HEK293 (cell line): ENCODE data around the gene OR13H1.
A peak's percentile ranks its signal among the peaks of the same experiment; 100 is the strongest.
"Not testable (repeated sequence)": the region's sequence is repeated elsewhere in the genome, so short reads cannot be mapped to it uniquely, and the experiment has no call there.

Source experiments
- CTCF ChIA-PET: fragments of 350-600 bp; formaldehyde crosslinking; extraction: SDS; loops from one replicate; lab custom pipeline; 2021; ENCODE audit warnings: antibody characterized with exemption; lab: Yijun Ruan, JAX
- POLR2A ChIA-PET: fragments of 300-600 bp; formaldehyde crosslinking; extraction: SDS; loops from one replicate; lab custom pipeline; 2020; ENCODE audit warnings: antibody characterized with exemption, inconsistent platforms; lab: Yijun Ruan, JAX
- H3K27ac ChIP-seq: fragments of 200-500 bp; sonication (Bioruptor generic); 2 replicates; pipeline ENCODE4 v1.5.1; 2014; ENCODE audit warnings: low read depth, low read length, control low read depth, inconsistent platforms; ENCODE audit errors: extremely low read depth
- H3K36me3 ChIP-seq, 2 experiments: fragments of 200-500 bp in 1 of 2; sonication (Bioruptor generic) in 1 of 2; 1 replicate in 1 of 2; 2 replicates in 1 of 2; pipeline ENCODE4 v1.5.1; 2014 to 2017; ENCODE audit warnings: inconsistent platforms in 2 of 2, low read length in 2 of 2; ENCODE audit not compliant: control insufficient read depth in 2 of 2, insufficient read depth in 1 of 2
- H3K4me1 ChIP-seq: fragments of 200-500 bp; sonication (Bioruptor generic); 2 replicates; pipeline ENCODE4 v1.5.1; 2014; ENCODE audit warnings: mild to moderate bottlenecking, low read length, inconsistent platforms; ENCODE audit not compliant: control insufficient read depth, insufficient read depth
- H3K4me3 ChIP-seq: 2 replicates; pipeline ENCODE4 v1.5.1; 2011; ENCODE audit warnings: low read depth, mild to moderate bottlenecking, control low read depth, low read length, moderate library complexity
- H3K9me3 ChIP-seq: fragments of 200-500 bp; sonication (Bioruptor generic); 2 replicates; pipeline ENCODE4 v1.5.1; 2014; ENCODE audit warnings: low read depth, low read length, inconsistent platforms; ENCODE audit not compliant: control insufficient read depth, insufficient read depth
- KLF7 ChIP-seq: fragments of 450-650 bp; formaldehyde crosslinking; IDR thresholded peaks from 2 replicates; pipeline ENCODE4 v1.5.1; 2016; ENCODE audit warnings: missing biosample characterization, missing genetic modification characterization, borderline replicate concordance
- PRDM4 ChIP-seq: fragments of 450-650 bp; formaldehyde crosslinking; IDR thresholded peaks from 2 replicates; pipeline ENCODE4 v1.5.1; 2017; ENCODE audit warnings: missing biosample characterization, missing genetic modification characterization
- TCF7L2 ChIP-seq: IDR thresholded peaks from 2 replicates; pipeline ENCODE4 v1.6.1; 2011; ENCODE audit warnings: low read depth, mild to moderate bottlenecking, inconsistent platforms, low read length, moderate library complexity, borderline replicate concordance
- ZNF174 ChIP-seq: fragments of 450-650 bp; formaldehyde crosslinking; IDR thresholded peaks from 2 replicates; pipeline ENCODE4 v1.5.0; 2017; ENCODE audit warnings: missing biosample characterization, mild to moderate bottlenecking, missing genetic modification characterization
- ZNF518A ChIP-seq: fragments of 450-650 bp; formaldehyde crosslinking; conservative IDR thresholded peaks from 2 replicates; pipeline ENCODE4 v1.5.1; 2016; ENCODE audit warnings: low read depth, missing biosample characterization, missing genetic modification characterization
- ZNF621 ChIP-seq: fragments of 450-650 bp; formaldehyde crosslinking; IDR thresholded peaks from 2 replicates; pipeline ENCODE4 v1.5.1; 2017; ENCODE audit warnings: missing biosample characterization, missing genetic modification characterization
- ZNF704 ChIP-seq: fragments of 450-650 bp; formaldehyde crosslinking; IDR thresholded peaks from 2 replicates; pipeline ENCODE4 v1.5.1; 2016; ENCODE audit warnings: missing biosample characterization, missing genetic modification characterization
- ZNF777 ChIP-seq: fragments of 450-650 bp; formaldehyde crosslinking; IDR thresholded peaks from 2 replicates; pipeline ENCODE4 v1.5.1; 2017; ENCODE audit warnings: missing biosample characterization, missing genetic modification characterization, borderline replicate concordance
- ZNF791 ChIP-seq: fragments of 450-650 bp; formaldehyde crosslinking; IDR thresholded peaks from 2 replicates; pipeline ENCODE4 v1.5.1; 2016; ENCODE audit warnings: missing biosample characterization, missing genetic modification characterization
- ZNF792 ChIP-seq: fragments of 450-650 bp; formaldehyde crosslinking; IDR thresholded peaks from 2 replicates; pipeline ENCODE4 v1.5.1; 2016; ENCODE audit warnings: missing biosample characterization, missing genetic modification characterization
- TF ChIP-seq, protein P1 (sequence below): fragments of 450-650 bp; formaldehyde crosslinking; conservative IDR thresholded peaks from 2 replicates; pipeline ENCODE4 v1.5.1; 2016; ENCODE audit warnings: low read depth, missing biosample characterization, missing genetic modification characterization

The OR13H1 gene

DNA sequence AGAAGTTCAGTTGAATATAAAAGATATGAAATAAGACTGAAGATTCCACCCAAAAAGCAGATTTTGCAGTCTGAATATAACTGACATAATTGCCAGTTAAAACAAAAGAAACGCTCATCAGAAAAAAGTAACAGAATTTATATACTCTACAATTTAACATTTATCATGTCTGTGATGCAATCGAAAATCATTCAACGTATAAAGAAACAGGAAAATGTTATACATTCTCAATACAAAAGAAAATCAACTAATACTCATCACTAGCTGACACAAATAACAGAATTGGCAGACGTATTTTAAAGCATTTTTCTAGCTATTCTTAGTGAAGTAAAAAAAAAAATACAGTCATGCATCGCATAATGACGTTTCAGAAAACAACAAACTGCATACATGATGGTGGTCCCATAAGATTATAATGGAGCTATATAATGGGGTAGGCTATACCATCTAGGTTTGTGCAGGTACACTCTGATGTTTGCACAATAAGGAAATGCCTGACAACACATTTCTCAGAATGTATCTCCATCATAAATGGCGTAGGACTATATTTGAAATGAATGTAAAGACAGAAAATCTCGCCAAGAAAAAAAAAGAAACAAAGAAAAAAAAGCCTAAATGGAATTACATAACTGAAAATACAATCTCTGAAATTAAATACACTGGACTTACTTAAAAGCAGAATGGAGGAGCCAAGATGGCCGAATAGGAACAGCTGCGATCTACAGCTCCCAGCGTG lies 34.3 kb downstream of the OR13H1 start (continued):
- TF ChIP-seq KLF7 (tag by site-specific recombination) (no peak), ZNF777 (tag by site-specific recombination) (no peak), ZNF518A (tag by site-specific recombination) (no peak), ZNF792 (tag by site-specific recombination) (no peak), PRDM4 (tag by site-specific recombination) (no peak)

DNA sequence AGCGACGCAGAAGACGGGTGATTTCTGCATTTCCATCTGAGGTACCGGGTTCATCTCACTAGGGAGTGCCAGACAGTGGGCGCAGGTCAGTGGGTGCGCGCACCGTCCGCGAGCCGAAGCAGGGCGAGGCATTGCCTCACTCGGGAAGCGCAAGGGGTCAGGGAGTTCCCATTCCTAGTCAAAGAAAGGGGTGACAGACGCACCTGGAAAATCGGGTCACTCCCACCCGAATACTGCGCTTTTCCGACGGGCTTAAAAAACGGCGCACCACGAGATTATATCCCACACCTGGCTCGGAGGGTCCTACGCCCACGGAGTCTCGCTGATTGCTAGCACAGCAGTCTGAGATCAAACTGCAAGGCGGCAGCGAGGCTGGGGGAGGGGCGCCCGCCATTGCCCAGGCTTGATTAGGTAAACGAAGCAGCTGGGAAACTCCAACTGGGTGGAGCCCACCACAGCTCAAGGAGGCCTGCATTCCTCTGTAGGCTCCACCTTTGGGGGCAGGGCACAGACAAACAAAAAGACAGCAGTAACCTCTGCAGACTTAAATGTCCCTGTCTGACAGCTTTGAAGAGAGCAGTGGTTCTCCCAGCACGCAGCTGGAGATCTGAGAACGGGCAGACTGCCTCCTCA lies 35.0 kb downstream of the OR13H1 start:
- H3K27ac ChIP-seq, H3K9me3 ChIP-seq, H3K4me3 ChIP-seq, H3K4me1 ChIP-seq, POLR2A ChIA-PET, H3K36me3 ChIP-seq, CTCF ChIA-PET: not testable (repeated sequence)

DNA sequence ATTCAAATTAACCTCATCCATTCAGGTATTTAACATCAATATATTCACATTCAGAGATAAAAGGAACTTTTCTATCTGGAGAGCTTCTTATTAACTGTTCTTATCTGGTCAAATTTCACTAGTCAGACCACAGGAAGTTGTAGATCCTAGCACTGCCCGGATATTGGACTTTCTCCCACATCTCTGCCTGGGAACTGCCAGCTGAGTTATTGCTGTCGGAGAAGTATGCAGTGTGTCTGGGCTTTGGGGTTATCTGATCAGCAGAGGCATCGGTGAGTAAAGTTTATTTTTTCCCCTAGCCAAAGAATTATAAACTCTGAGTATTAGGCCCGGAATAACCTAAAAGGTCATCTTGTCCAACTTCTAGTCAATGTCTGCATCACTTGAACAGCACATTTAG lies 45.1 kb downstream of the OR13H1 start:
- no peaks in the 10 kb centered on the region for H3K9me3 ChIP-seq
- H3K36me3 ChIP-seq: no peaks in the 10 kb centered on the region
- POLR2A ChIA-PET: no interaction called here
- no peak overlapping the region for H3K27ac ChIP-seq
- TF ChIP-seq TCF7L2 (peak; percentile 16; the same call in 1 of the 2 replicates), ZNF791 (tag by site-specific recombination) (no peak), ZNF704 (no peak), ZNF621 (no peak), ZNF174 (tag by site-specific recombination) (no peak)
- TF ChIP-seq, protein P1, sequence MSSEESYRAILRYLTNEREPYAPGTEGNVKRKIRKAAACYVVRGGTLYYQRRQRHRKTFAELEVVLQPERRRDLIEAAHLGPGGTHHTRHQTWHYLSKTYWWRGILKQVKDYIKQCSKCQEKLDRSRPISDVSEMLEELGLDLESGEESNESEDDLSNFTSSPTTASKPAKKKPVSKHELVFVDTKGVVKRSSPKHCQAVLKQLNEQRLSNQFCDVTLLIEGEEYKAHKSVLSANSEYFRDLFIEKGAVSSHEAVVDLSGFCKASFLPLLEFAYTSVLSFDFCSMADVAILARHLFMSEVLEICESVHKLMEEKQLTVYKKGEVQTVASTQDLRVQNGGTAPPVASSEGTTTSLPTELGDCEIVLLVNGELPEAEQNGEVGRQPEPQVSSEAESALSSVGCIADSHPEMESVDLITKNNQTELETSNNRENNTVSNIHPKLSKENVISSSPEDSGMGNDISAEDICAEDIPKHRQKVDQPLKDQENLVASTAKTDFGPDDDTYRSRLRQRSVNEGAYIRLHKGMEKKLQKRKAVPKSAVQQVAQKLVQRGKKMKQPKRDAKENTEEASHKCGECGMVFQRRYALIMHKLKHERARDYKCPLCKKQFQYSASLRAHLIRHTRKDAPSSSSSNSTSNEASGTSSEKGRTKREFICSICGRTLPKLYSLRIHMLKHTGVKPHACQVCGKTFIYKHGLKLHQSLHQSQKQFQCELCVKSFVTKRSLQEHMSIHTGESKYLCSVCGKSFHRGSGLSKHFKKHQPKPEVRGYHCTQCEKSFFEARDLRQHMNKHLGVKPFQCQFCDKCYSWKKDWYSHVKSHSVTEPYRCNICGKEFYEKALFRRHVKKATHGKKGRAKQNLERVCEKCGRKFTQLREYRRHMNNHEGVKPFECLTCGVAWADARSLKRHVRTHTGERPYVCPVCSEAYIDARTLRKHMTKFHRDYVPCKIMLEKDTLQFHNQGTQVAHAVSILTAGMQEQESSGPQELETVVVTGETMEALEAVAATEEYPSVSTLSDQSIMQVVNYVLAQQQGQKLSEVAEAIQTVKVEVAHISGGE (tag by site-specific recombination): no peak
- CTCF ChIA-PET: interaction anchor here (1.7 kb wide), 1 partner anchor 17 kb away, joined by 4 read pairs; no protein-coding TSS in a partner anchor
- H3K4me3 ChIP-seq: no peak overlapping the region
- H3K4me1 ChIP-seq: no peaks in the 10 kb centered on the region
